Subcutaneous adipose tissue (tissue), 4 donors: ENCODE data around the gene DOCK4. TPM values are rescaled to one million over a fixed set of nuclear protein-coding genes. Genes with fewer than 3 reads are reported as not detected.

Experiments used
- CTCF ChIP-seq: fragments of 450-650 bp; IDR thresholded peaks from one replicate; pipeline ENCODE4 v1.5.1; 2016; ENCODE audit warnings: low read depth, mild to moderate bottlenecking, control low read depth, antibody characterized with exemption, moderate library complexity
- total RNA-seq, 4 donors: library from RNA; depleted of rRNA; stranded (reverse); fragments of >200 nt; gene quantifications; one replicate each; pipeline ENCODE4 v1.1.0, GENCODE V29; 2016

The DOCK4 gene
- total RNA-seq, 4 donors from 2014 or later = 44.3 to 59.3 (median 52.5) TPM

GRCh38 chr7:112038353-112038752 lies 167.8 kb downstream of the DOCK4 start:
- no peak for TF ChIP-seq CTCF

GRCh38 chr7:112036071-112036470 lies 170.1 kb downstream of the DOCK4 start:
- TF ChIP-seq CTCF = no peak

GRCh38 chr7:112031689-112032088 lies 174.5 kb downstream of the DOCK4 start:
- TF ChIP-seq CTCF = no peak

- no peak for TF ChIP-seq CTCF
Measured at GRCh38 chr7:112025556-112025955, 180.6 kb downstream of the DOCK4 start.

GRCh38 chr7:112023786-112024185 lies 182.4 kb downstream of the DOCK4 start:
- no peak for TF ChIP-seq CTCF

GRCh38 chr7:112023282-112023681 lies 182.9 kb downstream of the DOCK4 start:
- no peak for TF ChIP-seq CTCF

- TF ChIP-seq CTCF = no peak
Measured at GRCh38 chr7:112022128-112022527, 184.1 kb downstream of the DOCK4 start.
